Endothelial cell of umbilical vein (primary cell): ENCODE results near the gene PLIN5. TPM values are rescaled to one million over a fixed set of nuclear protein-coding genes. Genes with fewer than 3 reads are reported as not detected.

Experiments
- BruUV-seq: library from RNA; stranded (reverse); fragments of 400-500 nt; replicated peaks from 2 replicates; lab custom pipeline; 2021; lab: Mats Ljungman, UMichigan
- CTCF ChIA-PET: fragments of 300-600, 350-600 bp; sonication (Branson Sonifier 250); formaldehyde crosslinking; loops from one replicate; lab custom pipeline; 2021; ENCODE audit warnings: antibody characterized with exemption, inconsistent platforms; lab: Charles Lee
- POLR2A ChIA-PET: fragments of 300-600, 350-600 bp; sonication (Branson Sonifier 250); formaldehyde crosslinking; loops from one replicate; lab custom pipeline; 2021; ENCODE audit warnings: antibody characterized with exemption, inconsistent platforms; lab: Charles Lee
- DNase-seq: peaks from one replicate; pipeline ENCODE4 v3.0.0-alpha.2; 2011; ENCODE audit warnings: low read depth, low spot score
- FAIRE-seq: peaks from 2 replicates; lab custom pipeline; 2011; peaks lifted over from hg19 to GRCh38; lab: Jason Lieb, UNC
- H2AFZ ChIP-seq: 2 replicates; pipeline ENCODE4 v1.6.0; 2012; ENCODE audit warnings: low read depth, low read length, control low read depth, inconsistent platforms
- H3K27ac ChIP-seq: 2 replicates; pipeline ENCODE4 v1.5.1; 2011; ENCODE audit warnings: low read depth, mild to moderate bottlenecking, control low read depth, low read length, moderate library complexity; ENCODE audit not compliant: insufficient read depth
- H3K27me3 ChIP-seq, 2 experiments: 2 replicates each; pipeline versions ENCODE4 v1.6.0 to v1.6.1; 2011; ENCODE audit warnings: low read length in 2 of 2, mixed read lengths in 1 of 2; ENCODE audit not compliant: control insufficient read depth in 2 of 2, insufficient read depth in 2 of 2
- H3K36me3 ChIP-seq, 2 experiments: 2 replicates in 1 of 2; 3 replicates in 1 of 2; pipeline ENCODE4 v1.5.1; 2011; ENCODE audit warnings: low read length in 2 of 2, mild to moderate bottlenecking in 1 of 2, moderate library complexity in 1 of 2; ENCODE audit not compliant: control insufficient read depth in 2 of 2, insufficient read depth in 2 of 2; ENCODE audit errors: extremely low read depth in 1 of 2
- H3K4me1 ChIP-seq: 3 replicates; pipeline ENCODE4 v1.5.1; 2011; ENCODE audit warnings: mild to moderate bottlenecking, low read length; ENCODE audit not compliant: control insufficient read depth, insufficient read depth; ENCODE audit errors: extremely low read depth
- H3K4me2 ChIP-seq: 2 replicates; pipeline ENCODE4 v1.6.1; 2011; ENCODE audit warnings: low read length, control low read depth, mixed read lengths; ENCODE audit not compliant: insufficient read depth
- H3K4me3 ChIP-seq, 3 experiments: fragments of 200-600 bp in 1 of 3; sonication (generic), shearing (Covaris generic) in 1 of 3; replicated peaks in 1 of 3; 2 replicates each; pipeline ENCODE4 v1.5.1; 2011 to 2016; ENCODE audit warnings: control low read depth in 3 of 3, low read length in 3 of 3, mild to moderate bottlenecking in 2 of 3, inconsistent platforms in 1 of 3, low read depth in 1 of 3, moderate library complexity in 1 of 3; ENCODE audit not compliant: insufficient read depth in 1 of 3
- H3K79me2 ChIP-seq: 2 replicates; pipeline ENCODE4 v1.6.0; 2012; ENCODE audit warnings: low read length, inconsistent platforms; ENCODE audit not compliant: control insufficient read depth, insufficient read depth
- H3K9ac ChIP-seq: replicated peaks from 2 replicates; pipeline ENCODE3; 2011; ENCODE audit warnings: low read length, control low read depth; ENCODE audit not compliant: insufficient read depth; ENCODE audit errors: extremely low read depth
- H3K9me1 ChIP-seq: replicated peaks from 3 replicates; pipeline ENCODE4 v1.6.0; 2011; ENCODE audit warnings: mild to moderate bottlenecking, low read length; ENCODE audit not compliant: control insufficient read depth, insufficient read depth; ENCODE audit errors: extremely low read depth
- H3K9me3 ChIP-seq: replicated peaks from 2 replicates; pipeline ENCODE4 v1.5.1; 2012; ENCODE audit warnings: low read length, inconsistent platforms; ENCODE audit not compliant: control insufficient read depth, insufficient read depth
- H4K20me1 ChIP-seq: replicated peaks from 2 replicates; pipeline ENCODE3; 2011; ENCODE audit warnings: mild to moderate bottlenecking, low read length; ENCODE audit not compliant: control insufficient read depth, insufficient read depth; ENCODE audit errors: extremely low read depth
- EZH2 ChIP-seq: IDR thresholded peaks from 2 replicates; pipeline ENCODE4 v1.6.1; 2012; ENCODE audit warnings: borderline replicate concordance, low read depth, mild to moderate bottlenecking, moderate library complexity, low read length, inconsistent platforms; ENCODE audit not compliant: severe bottlenecking
- FOS ChIP-seq: IDR thresholded peaks from 2 replicates; pipeline ENCODE4 v1.6.1; 2011; ENCODE audit warnings: mild to moderate bottlenecking, low read length, moderate library complexity, borderline replicate concordance; ENCODE audit not compliant: insufficient read depth
- GATA2 ChIP-seq: IDR thresholded peaks from 2 replicates; pipeline ENCODE4 v1.7.0; 2011; ENCODE audit warnings: low read depth, mild to moderate bottlenecking, moderate library complexity, mixed read lengths, low read length; ENCODE audit not compliant: insufficient read length, insufficient read depth
- JUN ChIP-seq: IDR thresholded peaks from 2 replicates; pipeline ENCODE4 v1.6.1; 2011; ENCODE audit warnings: borderline replicate concordance, low read depth; ENCODE audit not compliant: insufficient read length, insufficient read depth
- MYC ChIP-seq: IDR thresholded peaks from one replicate; pipeline ENCODE4 v1.6.1; 2011; ENCODE audit warnings: mild to moderate bottlenecking, low read depth, low read length
- POLR2A ChIP-seq: IDR thresholded peaks from 2 replicates; pipeline ENCODE4 v1.6.1; 2012; ENCODE audit warnings: low read depth, mild to moderate bottlenecking, control low read depth, low read length
- POLR2AphosphoS5 ChIP-seq: IDR thresholded peaks from 2 replicates; pipeline ENCODE4 v1.6.1; 2012; ENCODE audit warnings: low read depth, mild to moderate bottlenecking, control low read depth, low read length, moderate library complexity; ENCODE audit not compliant: insufficient read depth
- dilution Hi-C: fragments of 300-500 bp; cut with MboI; formaldehyde crosslinking; loops from one replicate; pipeline ENCODE4 v1.15.0; 2019; ENCODE audit warnings: low sequenced_read_pairs; ENCODE audit not compliant: extremely low pct_ligation_motif_present
- intact Hi-C: fragments of 100-400 bp; cut with micrococcal nuclease; formaldehyde crosslinking; loops from one replicate; pipeline ENCODE4 v1.10.0; 2022
- polyA plus RNA-seq, 4 experiments: library from polyadenylated mRNA; depleted of rRNA in 3 of 4; stranded (reverse) in 3 of 4; unstranded in 1 of 4; fragments of >200 nt; gene quantifications; 2 replicates each; pipeline versions ENCODE4 v1.2.1 to v1.2.3, GENCODE V29; 2011 to 2012; ENCODE audit warnings: missing spikeins in 1 of 4
- total RNA-seq: library from RNA; stranded (reverse); gene quantifications from 2 replicates; pipeline ENCODE4 v1.2.3, GENCODE V29; 2021
- TF ChIP-seq, protein P1 (sequence below): IDR thresholded peaks from 2 replicates; pipeline ENCODE4 v1.6.1; 2011; ENCODE audit not compliant: insufficient read depth, insufficient read length
- TF ChIP-seq, protein P2 (sequence below), 2 donors: IDR thresholded peaks; 1 replicate in 1 of 2; 2 replicates in 1 of 2; pipeline ENCODE4 v1.5.1; 2011; ENCODE audit warnings: low read length in 2 of 2, mild to moderate bottlenecking in 2 of 2, moderate library complexity in 2 of 2, control low read depth in 1 of 2, inconsistent platforms in 1 of 2, low read depth in 1 of 2; ENCODE audit not compliant: insufficient read depth in 1 of 2; ENCODE audit errors: extremely low read depth in 1 of 2

Gene PLIN5
- total and polyA plus RNA-seq, 2 donors (not counting 3 experiments of a cell fraction or from before 2014, with no cell fraction given), result 0.17 to 0.24 TPM

DNA sequence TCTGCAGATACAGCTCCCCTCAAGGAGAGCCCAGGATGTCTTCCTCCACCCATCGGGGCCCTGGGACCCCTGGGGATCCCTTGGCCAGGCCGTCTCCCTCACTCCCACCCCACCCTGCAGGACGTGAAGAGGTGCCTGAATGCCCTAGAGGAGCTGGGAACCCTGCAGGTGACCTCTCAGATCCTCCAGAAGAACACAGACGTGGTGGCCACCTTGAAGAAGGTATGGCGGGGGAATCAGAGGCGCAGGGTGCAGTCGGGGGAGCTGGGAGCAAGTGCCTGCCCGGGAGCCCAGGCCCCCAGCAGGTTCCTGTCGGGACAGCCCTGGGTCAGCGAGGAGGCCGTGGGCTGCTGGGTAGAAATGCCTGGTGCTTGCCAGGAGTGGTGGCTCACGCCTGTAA is 36.3 kb downstream of the PLIN5 start:
- ChIA-PET POLR2A (no interaction called here), CTCF (interaction anchor here (0.5 kb wide), 1 partner anchor 27 kb away, joined by 3 read pairs; no protein-coding TSS in a partner anchor)
- dilution Hi-C loops, result no loop called here
- H3K4me2 ChIP-seq, result no peak overlapping the region
- no TSS peak for BruUV-seq
- no peak for TF ChIP-seq JUN
- no peak for TF ChIP-seq EZH2
- TF ChIP-seq, protein P1, sequence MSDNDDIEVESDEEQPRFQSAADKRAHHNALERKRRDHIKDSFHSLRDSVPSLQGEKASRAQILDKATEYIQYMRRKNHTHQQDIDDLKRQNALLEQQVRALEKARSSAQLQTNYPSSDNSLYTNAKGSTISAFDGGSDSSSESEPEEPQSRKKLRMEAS, result no peak
- TF ChIP-seq GATA2, result no peak
- TF ChIP-seq POLR2AphosphoS5, result no peak
- no peak for TF ChIP-seq FOS
- TF ChIP-seq, protein P2, sequence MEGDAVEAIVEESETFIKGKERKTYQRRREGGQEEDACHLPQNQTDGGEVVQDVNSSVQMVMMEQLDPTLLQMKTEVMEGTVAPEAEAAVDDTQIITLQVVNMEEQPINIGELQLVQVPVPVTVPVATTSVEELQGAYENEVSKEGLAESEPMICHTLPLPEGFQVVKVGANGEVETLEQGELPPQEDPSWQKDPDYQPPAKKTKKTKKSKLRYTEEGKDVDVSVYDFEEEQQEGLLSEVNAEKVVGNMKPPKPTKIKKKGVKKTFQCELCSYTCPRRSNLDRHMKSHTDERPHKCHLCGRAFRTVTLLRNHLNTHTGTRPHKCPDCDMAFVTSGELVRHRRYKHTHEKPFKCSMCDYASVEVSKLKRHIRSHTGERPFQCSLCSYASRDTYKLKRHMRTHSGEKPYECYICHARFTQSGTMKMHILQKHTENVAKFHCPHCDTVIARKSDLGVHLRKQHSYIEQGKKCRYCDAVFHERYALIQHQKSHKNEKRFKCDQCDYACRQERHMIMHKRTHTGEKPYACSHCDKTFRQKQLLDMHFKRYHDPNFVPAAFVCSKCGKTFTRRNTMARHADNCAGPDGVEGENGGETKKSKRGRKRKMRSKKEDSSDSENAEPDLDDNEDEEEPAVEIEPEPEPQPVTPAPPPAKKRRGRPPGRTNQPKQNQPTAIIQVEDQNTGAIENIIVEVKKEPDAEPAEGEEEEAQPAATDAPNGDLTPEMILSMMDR (IDR thresholded peaks at IDR 0.05; ENCODE audit: extremely low read depth in 1 of 2, insufficient read depth in 1 of 2, low read depth in 1 of 2, low read length in 2 of 2), result no peak
- no peak for TF ChIP-seq POLR2A
- TF ChIP-seq MYC, result no peak
- H4K20me1 ChIP-seq, result no peaks in the 10 kb centered on the region
- DNase-seq (no peak), FAIRE-seq (no peak)
- no peak overlapping the region for H2AFZ ChIP-seq
- peaks cover 2 to 42% of the 10 kb centered on the region in 2 experiments for H3K36me3 ChIP-seq
- no peaks in the 10 kb centered on the region for H3K79me2 ChIP-seq
- no peaks in the 10 kb centered on the region for H3K27me3 ChIP-seq
- intact Hi-C loops, result no loop called here
- H3K9ac ChIP-seq, result no peak overlapping the region
- H3K9me1 ChIP-seq, result no peaks in the 10 kb centered on the region
- H3K27ac ChIP-seq, result no peak overlapping the region
- H3K4me1 ChIP-seq, result no peaks in the 10 kb centered on the region
- no peak overlapping the region for H3K4me3 ChIP-seq
- no peaks in the 10 kb centered on the region for H3K9me3 ChIP-seq
